CD14-positive monocyte (primary cell): Measurements from ENCODE around the gene TPGS1. TPM values are rescaled to one million over a fixed set of nuclear protein-coding genes. Genes with fewer than 3 reads are reported as not detected.

Experiments used
- DNase-seq, 3 donors: peaks; one replicate each; pipeline ENCODE4 v3.0.0-alpha.2; 2011 to 2022
- H2AFZ ChIP-seq: 2 replicates; pipeline ENCODE4 v1.6.0; 2012; ENCODE audit warnings: mild to moderate bottlenecking, low read depth, low read length, inconsistent platforms; ENCODE audit not compliant: insufficient read depth, poor library complexity, severe bottlenecking
- H3K27ac ChIP-seq, 2 donors: 1 replicate in 1 of 2; 2 replicates in 1 of 2; pipeline ENCODE4 v1.5.1; 2012 to 2013; ENCODE audit warnings: low read length in 2 of 2, control low read depth in 1 of 2, inconsistent platforms in 1 of 2, low read depth in 1 of 2, mild to moderate bottlenecking in 1 of 2
- H3K27me3 ChIP-seq, 2 donors: one replicate each; pipeline versions ENCODE4 v1.6.0 to v1.6.1; 2011 to 2013; ENCODE audit warnings: low read length in 2 of 2; ENCODE audit not compliant: control insufficient read depth in 2 of 2, insufficient read depth in 2 of 2
- H3K36me3 ChIP-seq, 2 donors: replicated peaks in 1 of 2; 1 replicate in 1 of 2; 2 replicates in 1 of 2; pipeline versions ENCODE4 v1.5.1 to v1.6.1; 2012 to 2013; ENCODE audit warnings: low read length in 2 of 2, control low read depth in 1 of 2, inconsistent platforms in 1 of 2, mild to moderate bottlenecking in 1 of 2; ENCODE audit not compliant: insufficient read depth in 2 of 2, control insufficient read depth in 1 of 2
- H3K4me1 ChIP-seq, 2 donors: 1 replicate in 1 of 2; 2 replicates in 1 of 2; pipeline versions ENCODE4 v1.5.1 to v1.6.1; 2012 to 2013; ENCODE audit warnings: low read length in 2 of 2, control low read depth in 1 of 2, inconsistent platforms in 1 of 2, mild to moderate bottlenecking in 1 of 2, moderate library complexity in 1 of 2; ENCODE audit not compliant: insufficient read depth in 2 of 2, control insufficient read depth in 1 of 2
- H3K4me2 ChIP-seq: replicated peaks from 2 replicates; pipeline ENCODE3; 2012; ENCODE audit warnings: low read length, moderate library complexity, mild to moderate bottlenecking; ENCODE audit not compliant: poor library complexity, severe bottlenecking; ENCODE audit errors: extremely low read depth
- H3K4me3 ChIP-seq, 3 experiments: fragments of 200-600 bp in 1 of 3; sonication (generic) in 1 of 3; replicated peaks in 1 of 3; 1 replicate in 2 of 3; 2 replicates in 1 of 3; pipeline ENCODE4 v1.5.1; 2011 to 2013; ENCODE audit warnings: low read length in 3 of 3, mild to moderate bottlenecking in 3 of 3, control low read depth in 2 of 3, low read depth in 2 of 3, inconsistent platforms in 1 of 3, moderate library complexity in 1 of 3
- H3K79me2 ChIP-seq: 2 replicates; pipeline ENCODE4 v1.6.0; 2012; ENCODE audit warnings: mild to moderate bottlenecking, control low read depth, inconsistent platforms, low read length, moderate library complexity; ENCODE audit not compliant: insufficient read depth
- H3K9ac ChIP-seq: 2 replicates; pipeline ENCODE4 v1.6.0; 2017; ENCODE audit warnings: low read length, mild to moderate bottlenecking; ENCODE audit not compliant: insufficient read depth, poor library complexity, severe bottlenecking
- H3K9me3 ChIP-seq, 2 donors: replicated peaks in 1 of 2; 1 replicate in 1 of 2; 2 replicates in 1 of 2; pipeline versions ENCODE4 v1.5.1 to v1.6.1; 2012 to 2013; ENCODE audit warnings: low read length in 2 of 2, control low read depth in 1 of 2; ENCODE audit not compliant: control insufficient read depth in 1 of 2, insufficient read depth in 1 of 2
- H4K20me1 ChIP-seq: 2 replicates; pipeline ENCODE4 v1.6.0; 2012; ENCODE audit warnings: mild to moderate bottlenecking, low read length, control low read depth, moderate library complexity; ENCODE audit not compliant: insufficient read depth
- H3K27ac Mint-ChIP-seq, 7 donors: one replicate each; pipeline ENCODE4 v1.8.0; 2020; ENCODE audit warnings: mild to moderate bottlenecking in 7 of 7, mixed read lengths in 7 of 7, moderate library complexity in 6 of 7, inconsistent platforms in 2 of 7
- H3K27me3 Mint-ChIP-seq, 3 donors: one replicate each; pipeline ENCODE4 v1.8.0; 2021 to 2022; ENCODE audit warnings: low read depth in 3 of 3, mild to moderate bottlenecking in 3 of 3, mixed read lengths in 3 of 3, moderate library complexity in 3 of 3, inconsistent platforms in 1 of 3
- H3K36me3 Mint-ChIP-seq, 2 donors: one replicate each; pipeline ENCODE4 v1.8.0; 2020; ENCODE audit warnings: mixed read lengths in 2 of 2, inconsistent platforms in 1 of 2, mild to moderate bottlenecking in 1 of 2
- H3K4me1 Mint-ChIP-seq: one replicate; pipeline ENCODE4 v1.8.0; 2020; ENCODE audit warnings: mild to moderate bottlenecking, mixed read lengths
- H3K4me3 Mint-ChIP-seq, 2 donors: one replicate each; pipeline ENCODE4 v1.8.0; 2020; ENCODE audit warnings: mild to moderate bottlenecking in 2 of 2, mixed read lengths in 2 of 2, moderate library complexity in 1 of 2
- H3K9me3 Mint-ChIP-seq, 7 donors: one replicate each; pipeline ENCODE4 v1.8.0; 2020 to 2022; ENCODE audit warnings: mixed read lengths in 7 of 7, mild to moderate bottlenecking in 6 of 7, moderate library complexity in 6 of 7, inconsistent platforms in 2 of 7
- WGBS: methylation state at CpG from one replicate; pipeline ENCODE4 v1.1.5; 2013; ENCODE audit warnings: missing lambda C conversion rate; ENCODE audit not compliant: insufficient coverage; 5-methylcytosine and 5-hydroxymethylcytosine counted together
- intact Hi-C, 2 donors: fragments of 100-400 bp; cut with micrococcal nuclease; formaldehyde crosslinking; loops; one replicate each; pipeline versions ENCODE4 v1.15.0 to v1.15.1; 2023
- polyA plus RNA-seq, 3 donors: library from polyadenylated mRNA; depleted of rRNA in 1 of 3; unstranded in 2 of 3; stranded (reverse) in 1 of 3; fragments of 300-500 nt in 2 of 3; fragments of >200 nt in 1 of 3; fragmentation: Illumina TruSeq in 2 of 3; gene quantifications; 1 replicate in 2 of 3; 2 replicates in 1 of 3; pipeline ENCODE4 v1.2.3, GENCODE V29; 2012 to 2021
- TF ChIP-seq, protein P1 (sequence below): fragments of 200-600 bp; IDR thresholded peaks from one replicate; pipeline ENCODE4 v1.8.0; 2022; ENCODE audit warnings: antibody characterized with exemption, mild to moderate bottlenecking

TPGS1 gene
- polyA plus RNA-seq, 3 donors, result 9.2 to 48.1 (median 14.2) TPM

DNA sequence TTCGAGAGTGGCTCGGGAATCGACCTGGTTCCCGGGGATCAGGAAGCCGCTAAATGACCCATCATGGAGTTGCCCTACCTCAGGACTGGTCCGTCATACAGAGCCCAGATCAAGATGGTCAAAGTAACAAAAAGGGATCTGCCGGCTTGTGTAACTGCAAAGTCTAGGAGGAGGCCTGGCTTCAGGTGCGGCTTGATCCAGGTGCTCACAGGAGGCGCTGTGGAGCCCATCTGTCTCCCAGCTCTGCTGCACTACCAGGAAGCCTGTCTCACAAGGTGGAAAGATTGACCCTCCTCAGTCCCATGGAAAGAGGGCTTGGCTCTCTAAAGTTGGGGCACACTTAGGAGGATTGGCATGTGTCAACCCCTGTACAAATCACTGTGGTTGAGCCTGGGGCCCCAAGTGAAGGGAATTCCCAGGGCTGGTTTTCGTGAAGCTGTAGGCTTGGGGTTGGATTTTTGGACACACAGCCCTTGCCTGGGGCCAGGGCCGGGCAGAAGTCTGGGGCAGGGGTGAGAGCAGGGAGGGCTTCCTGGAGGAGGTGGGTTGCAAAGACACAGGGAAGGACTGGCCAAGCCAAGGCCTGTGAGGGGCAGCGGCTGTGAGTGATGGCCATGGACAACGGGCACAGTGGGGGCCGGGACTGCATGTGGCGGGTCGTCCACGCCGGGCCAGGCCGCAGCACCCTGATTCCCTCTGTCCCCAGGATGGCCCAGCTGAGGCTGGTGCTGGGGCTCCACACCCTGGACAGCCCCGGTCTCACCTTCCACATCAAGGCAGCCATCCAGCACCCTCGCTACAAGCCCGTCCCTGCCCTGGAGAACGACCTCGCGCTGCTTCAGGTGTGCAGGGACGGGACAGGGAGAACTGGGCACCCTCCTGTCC is 40.8 kb downstream of the TPGS1 start:
- TF ChIP-seq, protein P1, sequence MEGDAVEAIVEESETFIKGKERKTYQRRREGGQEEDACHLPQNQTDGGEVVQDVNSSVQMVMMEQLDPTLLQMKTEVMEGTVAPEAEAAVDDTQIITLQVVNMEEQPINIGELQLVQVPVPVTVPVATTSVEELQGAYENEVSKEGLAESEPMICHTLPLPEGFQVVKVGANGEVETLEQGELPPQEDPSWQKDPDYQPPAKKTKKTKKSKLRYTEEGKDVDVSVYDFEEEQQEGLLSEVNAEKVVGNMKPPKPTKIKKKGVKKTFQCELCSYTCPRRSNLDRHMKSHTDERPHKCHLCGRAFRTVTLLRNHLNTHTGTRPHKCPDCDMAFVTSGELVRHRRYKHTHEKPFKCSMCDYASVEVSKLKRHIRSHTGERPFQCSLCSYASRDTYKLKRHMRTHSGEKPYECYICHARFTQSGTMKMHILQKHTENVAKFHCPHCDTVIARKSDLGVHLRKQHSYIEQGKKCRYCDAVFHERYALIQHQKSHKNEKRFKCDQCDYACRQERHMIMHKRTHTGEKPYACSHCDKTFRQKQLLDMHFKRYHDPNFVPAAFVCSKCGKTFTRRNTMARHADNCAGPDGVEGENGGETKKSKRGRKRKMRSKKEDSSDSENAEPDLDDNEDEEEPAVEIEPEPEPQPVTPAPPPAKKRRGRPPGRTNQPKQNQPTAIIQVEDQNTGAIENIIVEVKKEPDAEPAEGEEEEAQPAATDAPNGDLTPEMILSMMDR, result no peak
- H3K4me3 ChIP-seq, result no peak overlapping the region
- H3K4me1 ChIP-seq, result peaks cover 0 to 11% of the 10 kb centered on the region in 2 donors
- H3K27ac Mint-ChIP-seq, result no peak overlapping the region
- H3K79me2 ChIP-seq, result no peaks in the 10 kb centered on the region
- H4K20me1 ChIP-seq, result no peaks in the 10 kb centered on the region
- no peaks in the 10 kb centered on the region for H3K9me3 ChIP-seq
- peaks cover 17% of the 10 kb centered on the region for H3K4me1 Mint-ChIP-seq
- H3K36me3 Mint-ChIP-seq, result peaks cover 4% of the 10 kb centered on the region in 2 donors
- H3K36me3 ChIP-seq, result no peaks in the 10 kb centered on the region
- no peak for DNase-seq
- no peak overlapping the region for H3K4me3 Mint-ChIP-seq
- 91% methylated on average over 20 of the region's 26 CpGs for WGBS
- intact Hi-C loops, result no loop called here
- H3K27me3 Mint-ChIP-seq, result peaks cover 9 to 22% (median 15%) of the 10 kb centered on the region in 3 donors
- peaks cover 0 to 2% (median 0%) of the 10 kb centered on the region in 7 donors for H3K9me3 Mint-ChIP-seq
- no peak overlapping the region for H2AFZ ChIP-seq
- H3K4me2 ChIP-seq, result no peak overlapping the region
- H3K27ac ChIP-seq, result no peak overlapping the region
- H3K27me3 ChIP-seq, result no peaks in the 10 kb centered on the region
- H3K9ac ChIP-seq, result no peak overlapping the region

DNA sequence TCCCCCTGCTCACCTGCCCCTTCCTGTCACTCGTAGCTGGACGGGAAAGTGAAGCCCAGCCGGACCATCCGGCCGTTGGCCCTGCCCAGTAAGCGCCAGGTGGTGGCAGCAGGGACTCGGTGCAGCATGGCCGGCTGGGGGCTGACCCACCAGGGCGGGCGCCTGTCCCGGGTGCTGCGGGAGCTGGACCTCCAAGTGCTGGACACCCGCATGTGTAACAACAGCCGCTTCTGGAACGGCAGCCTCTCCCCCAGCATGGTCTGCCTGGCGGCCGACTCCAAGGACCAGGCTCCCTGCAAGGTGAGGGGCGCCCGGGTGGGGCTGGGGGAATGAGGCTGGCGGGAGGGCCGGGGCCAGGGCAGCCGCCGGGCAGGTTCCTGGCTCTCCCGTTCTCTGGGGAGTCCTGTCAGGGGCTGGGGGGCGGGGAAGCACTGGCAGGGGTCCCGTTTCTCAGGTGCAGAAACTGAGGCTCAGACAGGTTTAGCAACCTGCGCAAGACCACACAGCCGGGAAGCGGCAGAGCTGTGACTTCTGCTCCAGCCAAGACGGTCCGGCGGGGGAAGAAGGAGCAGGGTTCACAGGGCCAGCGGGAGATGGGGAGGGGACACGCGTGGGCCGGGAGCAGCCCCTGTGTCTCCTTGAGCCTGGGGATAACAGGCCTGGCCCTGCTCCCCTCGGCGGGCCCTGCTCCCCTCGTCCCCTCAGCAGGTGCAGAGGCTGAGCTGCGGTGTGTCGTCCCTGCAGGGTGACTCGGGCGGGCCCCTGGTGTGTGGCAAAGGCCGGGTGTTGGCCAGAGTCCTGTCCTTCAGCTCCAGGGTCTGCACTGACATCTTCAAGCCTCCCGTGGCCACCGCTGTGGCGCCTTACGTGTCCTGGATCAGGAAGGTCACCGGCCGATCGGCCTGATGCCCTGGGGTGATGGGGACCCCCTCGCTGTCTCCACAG is 41.9 kb downstream of the TPGS1 start:
- Histone ChIP-seq H3K4me3 (no peak overlapping the region), H4K20me1 (no peaks in the 10 kb centered on the region), H3K79me2 (no peaks in the 10 kb centered on the region), H3K36me3 (no peaks in the 10 kb centered on the region), H3K4me2 (no peak overlapping the region), H3K9me3 (no peaks in the 10 kb centered on the region), H2AFZ (no peak overlapping the region), H3K27ac (no peak overlapping the region), H3K9ac (no peak overlapping the region), H3K4me1 (peaks cover 0 to 6% of the 10 kb centered on the region in 2 donors), H3K27me3 (no peaks in the 10 kb centered on the region)
- 87% methylated on average over 35 of the region's 52 CpGs for WGBS
- no peak overlapping the region for H3K4me3 Mint-ChIP-seq
- H3K27ac Mint-ChIP-seq, result no peak overlapping the region
- peaks cover 9 to 17% (median 11%) of the 10 kb centered on the region in 3 donors for H3K27me3 Mint-ChIP-seq
- H3K36me3 Mint-ChIP-seq, result no peaks in the 10 kb centered on the region
- H3K9me3 Mint-ChIP-seq, result peaks cover 0 to 2% (median 0%) of the 10 kb centered on the region in 7 donors
- intact Hi-C loops, result no loop called here
- H3K4me1 Mint-ChIP-seq, result peaks cover 8% of the 10 kb centered on the region
- DNase-seq, result no peak
- TF ChIP-seq, protein P1, result no peak
